Keratinocyte (primary cell): Measurements from ENCODE around the gene SPTBN4. TPM values are rescaled to one million over a fixed set of nuclear protein-coding genes. Genes with fewer than 3 reads are reported as not detected.
A peak's percentile ranks its signal among the peaks of the same experiment; 100 is the strongest.

Experiments
- DNase-seq: peaks from one replicate; pipeline ENCODE4 v3.0.0-alpha.2; 2011; ENCODE audit warnings: low read depth, missing footprints, low spot score
- FAIRE-seq: peaks from 2 replicates; lab custom pipeline; 2011; peaks lifted over from hg19 to GRCh38; lab: Jason Lieb, UNC
- H2AFZ ChIP-seq: 2 replicates; pipeline ENCODE4 v1.6.0; 2012; ENCODE audit warnings: low read length, control low read depth, inconsistent platforms; ENCODE audit not compliant: control insufficient read depth
- H3K27ac ChIP-seq: 2 replicates; pipeline ENCODE4 v1.5.1; 2011; ENCODE audit warnings: low read length; ENCODE audit not compliant: control insufficient read depth, insufficient read depth
- H3K27me3 ChIP-seq: 3 replicates; pipeline ENCODE4 v1.6.0; 2011; ENCODE audit warnings: low read length; ENCODE audit not compliant: control insufficient read depth, insufficient read depth; ENCODE audit errors: extremely low read depth
- H3K36me3 ChIP-seq, 2 experiments: 2 replicates in 1 of 2; 3 replicates in 1 of 2; pipeline ENCODE4 v1.5.1; 2011; ENCODE audit warnings: low read length in 2 of 2, mild to moderate bottlenecking in 1 of 2; ENCODE audit not compliant: control insufficient read depth in 2 of 2, insufficient read depth in 2 of 2; ENCODE audit errors: extremely low read depth in 1 of 2
- H3K4me1 ChIP-seq: 3 replicates; pipeline ENCODE4 v1.5.1; 2011; ENCODE audit warnings: low read length; ENCODE audit not compliant: control insufficient read depth, insufficient read depth; ENCODE audit errors: extremely low read depth
- H3K4me2 ChIP-seq: 3 replicates; pipeline ENCODE4 v1.6.0; 2011; ENCODE audit warnings: low read depth, low read length; ENCODE audit not compliant: control insufficient read depth, insufficient read depth; ENCODE audit errors: extremely low read depth
- H3K4me3 ChIP-seq, 3 experiments: fragments of 200-600 bp in 1 of 3; sonication (generic) in 1 of 3; 2 replicates in 2 of 3; 3 replicates in 1 of 3; pipeline ENCODE4 v1.5.1; 2011 to 2016; ENCODE audit warnings: low read length in 3 of 3, mild to moderate bottlenecking in 3 of 3, control low read depth in 2 of 3, inconsistent platforms in 1 of 3, low read depth in 1 of 3, mixed read lengths in 1 of 3, mixed run types in 1 of 3, moderate library complexity in 1 of 3; ENCODE audit not compliant: control insufficient read depth in 2 of 3, insufficient read depth in 2 of 3; ENCODE audit errors: extremely low read depth in 1 of 3
- H3K79me2 ChIP-seq: 2 replicates; pipeline ENCODE4 v1.6.0; 2012; ENCODE audit warnings: low read length; ENCODE audit not compliant: control insufficient read depth, insufficient read depth
- H3K9ac ChIP-seq: 3 replicates; pipeline ENCODE4 v1.6.0; 2011; ENCODE audit warnings: low read length; ENCODE audit not compliant: control insufficient read depth, insufficient read depth; ENCODE audit errors: extremely low read depth
- H3K9me1 ChIP-seq: 3 replicates; pipeline ENCODE4 v1.6.0; 2011; ENCODE audit warnings: low read length; ENCODE audit not compliant: control insufficient read depth, insufficient read depth; ENCODE audit errors: extremely low read depth
- H3K9me3 ChIP-seq: 2 replicates; pipeline ENCODE4 v1.5.1; 2012; ENCODE audit warnings: low read depth, low read length; ENCODE audit not compliant: control insufficient read depth
- H4K20me1 ChIP-seq: 3 replicates; pipeline ENCODE4 v1.6.0; 2011; ENCODE audit warnings: low read length; ENCODE audit not compliant: control insufficient read depth, insufficient read depth; ENCODE audit errors: extremely low read depth
- CTCF ChIP-seq, 3 experiments: IDR thresholded peaks in 1 of 3; conservative IDR thresholded peaks in 1 of 3; optimal IDR thresholded peaks in 1 of 3; 2 replicates in 2 of 3; 3 replicates in 1 of 3; pipeline versions ENCODE3 to v1.5.1; 2011; ENCODE audit warnings: low read length in 3 of 3, mild to moderate bottlenecking in 3 of 3, moderate library complexity in 2 of 3, control low read depth in 1 of 3, inconsistent platforms in 1 of 3; ENCODE audit not compliant: insufficient read depth in 2 of 3; ENCODE audit errors: extremely low read depth in 1 of 3
- EZH2 ChIP-seq: IDR thresholded peaks from one replicate; pipeline ENCODE4 v1.6.1; 2012; ENCODE audit warnings: inconsistent platforms, mild to moderate bottlenecking, low read length, moderate library complexity
- dilution Hi-C: fragments of 300-500 bp; cut with MboI; formaldehyde crosslinking; loops from one replicate; pipeline ENCODE4 v1.7.0; 2020; ENCODE audit warnings: low sequenced_read_pairs; ENCODE audit not compliant: extremely low pct_ligation_motif_present
- polyA plus RNA-seq, 5 experiments: library from polyadenylated mRNA; depleted of rRNA in 3 of 5; stranded (reverse) in 3 of 5; stranded (forward) in 1 of 5; unstranded in 1 of 5; fragments of >200 nt; gene quantifications; 1 replicate in 1 of 5; 2 replicates in 3 of 5; 3 replicates in 1 of 5; pipeline versions ENCODE4 v1.2.1 to v1.2.3, GENCODE V29; 2011 to 2012; ENCODE audit warnings: missing spikeins in 2 of 5, low read depth in 1 of 5, low replicate concordance in 1 of 5

SPTBN4 gene
- polyA plus RNA-seq, 1 donor (not counting 4 experiments of a cell fraction or from before 2014, with no cell fraction given): 0.17 TPM

- Histone ChIP-seq H3K27ac (peak overlapping the region; percentile 68), H3K36me3 (no peaks in the 10 kb centered on the region), H3K4me1 (peaks cover 50% of the 10 kb centered on the region), H3K9me1 (no peaks in the 10 kb centered on the region), H4K20me1 (no peaks in the 10 kb centered on the region), H3K4me2 (peak overlapping the region; percentile 91), H2AFZ (peak overlapping the region; percentile 22), H3K79me2 (no peaks in the 10 kb centered on the region), H3K4me3 (peak overlapping the region; percentile 47 to 73 (median 53)), H3K27me3 (peaks cover 14% of the 10 kb centered on the region), H3K9me3 (no peaks in the 10 kb centered on the region), H3K9ac (peak overlapping the region; percentile 75)
- FAIRE-seq (no peak), DNase-seq (no peak)
- dilution Hi-C loops: no loop called here
- TF ChIP-seq EZH2 (no peak), CTCF (optimal IDR thresholded peaks at IDR 0.05 in 1 of 3, IDR thresholded peaks at IDR 0.05 in 1 of 3, conservative IDR thresholded peaks at IDR 0.05 in 1 of 3; ENCODE audit: extremely low read depth in 1 of 3, insufficient read depth in 2 of 3, low read length in 3 of 3) (no peak)
These were observed 137.9 kb downstream of the SPTBN4 start for GRCh38 chr19:40604647-40605215.

- H2AFZ ChIP-seq: peak overlapping the region; percentile 22
- H3K4me2 ChIP-seq: peak overlapping the region; percentile 91
- TF ChIP-seq EZH2 (no peak), CTCF (optimal IDR thresholded peaks at IDR 0.05 in 1 of 3, IDR thresholded peaks at IDR 0.05 in 1 of 3, conservative IDR thresholded peaks at IDR 0.05 in 1 of 3; ENCODE audit: extremely low read depth in 1 of 3, insufficient read depth in 2 of 3, low read length in 3 of 3) (peak; percentile 7 to 65 (median 34))
- no peaks in the 10 kb centered on the region for H4K20me1 ChIP-seq
- no peak for DNase-seq
- peaks cover 49% of the 10 kb centered on the region for H3K4me1 ChIP-seq
- peak overlapping the region; percentile 68 for H3K27ac ChIP-seq
- H3K36me3 ChIP-seq: no peaks in the 10 kb centered on the region
- no peaks in the 10 kb centered on the region for H3K79me2 ChIP-seq
- H3K27me3 ChIP-seq: peaks cover 10% of the 10 kb centered on the region
- H3K9ac ChIP-seq: peak overlapping the region; percentile 75
- dilution Hi-C loops: no loop called here
- H3K4me3 ChIP-seq: peak overlapping the region; percentile 47 to 73 (median 69)
- FAIRE-seq: no peak
- H3K9me3 ChIP-seq: no peaks in the 10 kb centered on the region
- no peaks in the 10 kb centered on the region for H3K9me1 ChIP-seq
These were observed 138.6 kb downstream of the SPTBN4 start for GRCh38 chr19:40605216-40605971.
